SU-DHL-6 (cell line): ENCODE measurements around the gene ATG3.

Source experiments
- EZH2phosphoT487 ChIP-seq: fragments of 200-600 bp; sonication (generic), shearing (Covaris generic); conservative IDR thresholded peaks from 2 replicates; pipeline ENCODE4 v1.6.1; 2018; ENCODE audit warnings: mild to moderate bottlenecking, antibody characterized with exemption, low read length, moderate library complexity, mixed read lengths
- TF ChIP-seq, protein P1 (sequence below): fragments of 200-600 bp; sonication (generic); IDR thresholded peaks from one replicate; pipeline ENCODE4 v1.5.1; 2017; ENCODE audit warnings: antibody characterized with exemption, mild to moderate bottlenecking, low read length, moderate library complexity; ENCODE audit not compliant: insufficient read depth, poor library complexity, severe bottlenecking

DNA sequence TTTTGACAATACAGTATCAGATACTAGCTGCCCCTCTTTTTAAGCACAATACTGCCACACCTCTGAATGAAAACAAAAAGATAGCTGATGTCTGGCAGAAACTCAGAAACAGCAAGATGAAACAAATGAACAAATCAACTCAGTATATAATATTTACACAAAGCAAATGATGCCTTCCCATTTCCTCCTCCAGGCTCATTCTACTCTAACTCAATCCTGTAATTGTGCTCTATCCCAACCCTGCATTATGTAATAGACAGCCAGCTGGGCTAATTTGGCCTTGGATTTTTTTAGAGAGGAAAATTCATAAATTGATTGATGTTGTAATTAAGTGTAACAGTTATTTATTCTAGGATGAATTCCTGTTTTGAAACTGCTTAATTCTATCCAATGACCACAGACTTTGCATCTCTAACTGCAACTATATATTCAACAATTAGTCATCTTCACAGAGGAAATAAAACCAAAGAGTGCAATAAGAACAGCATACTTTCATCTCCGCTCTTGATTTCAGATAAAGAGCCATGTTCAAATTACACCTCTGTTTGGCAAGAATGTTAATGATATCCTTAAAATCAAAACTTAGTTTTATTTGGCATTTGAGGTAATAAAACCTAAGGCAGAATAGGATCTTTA is 6.1 kb downstream of the ATG3 start:
- TF ChIP-seq, protein P1, sequence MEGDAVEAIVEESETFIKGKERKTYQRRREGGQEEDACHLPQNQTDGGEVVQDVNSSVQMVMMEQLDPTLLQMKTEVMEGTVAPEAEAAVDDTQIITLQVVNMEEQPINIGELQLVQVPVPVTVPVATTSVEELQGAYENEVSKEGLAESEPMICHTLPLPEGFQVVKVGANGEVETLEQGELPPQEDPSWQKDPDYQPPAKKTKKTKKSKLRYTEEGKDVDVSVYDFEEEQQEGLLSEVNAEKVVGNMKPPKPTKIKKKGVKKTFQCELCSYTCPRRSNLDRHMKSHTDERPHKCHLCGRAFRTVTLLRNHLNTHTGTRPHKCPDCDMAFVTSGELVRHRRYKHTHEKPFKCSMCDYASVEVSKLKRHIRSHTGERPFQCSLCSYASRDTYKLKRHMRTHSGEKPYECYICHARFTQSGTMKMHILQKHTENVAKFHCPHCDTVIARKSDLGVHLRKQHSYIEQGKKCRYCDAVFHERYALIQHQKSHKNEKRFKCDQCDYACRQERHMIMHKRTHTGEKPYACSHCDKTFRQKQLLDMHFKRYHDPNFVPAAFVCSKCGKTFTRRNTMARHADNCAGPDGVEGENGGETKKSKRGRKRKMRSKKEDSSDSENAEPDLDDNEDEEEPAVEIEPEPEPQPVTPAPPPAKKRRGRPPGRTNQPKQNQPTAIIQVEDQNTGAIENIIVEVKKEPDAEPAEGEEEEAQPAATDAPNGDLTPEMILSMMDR, result no peak
- TF ChIP-seq EZH2phosphoT487, result no peak
